ENCODE data around the gene MAN2A2.

GRCh38 chr15:90893175-90894090 lies 9.7 kb upstream of the MAN2A2 start:
- TF ChIP-seq CTCF (IDR thresholded peaks at IDR 0.05; ENCODE audit: insufficient read depth, low read depth, low read length) (no peak), EZH2 (IDR thresholded peaks at IDR 0.05; ENCODE audit: insufficient read depth, low read length) (no peak)
